HEK293 (cell line): ENCODE measurements around the gene HOXB8.

Experiments
- BCL11A ChIP-seq: fragments of 450-650 bp; formaldehyde crosslinking; IDR thresholded peaks from 2 replicates; pipeline ENCODE4 v1.5.1; 2016; ENCODE audit warnings: low read depth, missing biosample characterization, missing genetic modification characterization
- HOXA7 ChIP-seq: sonication (generic); formaldehyde crosslinking; IDR thresholded peaks from 2 replicates; pipeline ENCODE4 v1.8.1; 2022; ENCODE audit warnings: missing genetic modification reagents, borderline replicate concordance
- HOXD13 ChIP-seq: sonication (generic); formaldehyde crosslinking; IDR thresholded peaks from 2 replicates; pipeline ENCODE4 v1.8.0; 2022; ENCODE audit warnings: missing genetic modification reagents, borderline replicate concordance
- MYNN ChIP-seq: fragments of 450-650 bp; formaldehyde crosslinking; IDR thresholded peaks from 2 replicates; pipeline ENCODE4 v1.5.1; 2016; ENCODE audit warnings: missing biosample characterization, missing genetic modification characterization, borderline replicate concordance
- ZBTB20 ChIP-seq: fragments of 450-650 bp; formaldehyde crosslinking; IDR thresholded peaks from 2 replicates; pipeline ENCODE4 v1.5.1; 2016; ENCODE audit warnings: missing biosample characterization, missing genetic modification characterization
- ZBTB21 ChIP-seq: fragments of 450-650 bp; formaldehyde crosslinking; IDR thresholded peaks from 2 replicates; pipeline ENCODE4 v1.5.1; 2017; ENCODE audit warnings: missing biosample characterization, missing genetic modification characterization
- ZNF140 ChIP-seq: fragments of 450-650 bp; formaldehyde crosslinking; IDR thresholded peaks from 2 replicates; pipeline ENCODE4 v1.5.1; 2016; ENCODE audit warnings: missing biosample characterization, missing genetic modification characterization
- ZNF169 ChIP-seq: fragments of 450-650 bp; formaldehyde crosslinking; IDR thresholded peaks from 2 replicates; pipeline ENCODE4 v1.5.1; 2016; ENCODE audit warnings: missing biosample characterization, missing genetic modification characterization
- ZNF211 ChIP-seq: fragments of 450-650 bp; formaldehyde crosslinking; IDR thresholded peaks from 2 replicates; pipeline ENCODE4 v1.5.1; 2016; ENCODE audit warnings: low read depth, missing biosample characterization, missing genetic modification characterization
- ZNF221 ChIP-seq: fragments of 450-650 bp; formaldehyde crosslinking; IDR thresholded peaks from 2 replicates; pipeline ENCODE4 v1.5.1; 2017; ENCODE audit warnings: missing biosample characterization, missing genetic modification characterization, borderline replicate concordance
- ZNF266 ChIP-seq: fragments of 450-650 bp; formaldehyde crosslinking; IDR thresholded peaks from 2 replicates; pipeline ENCODE4 v1.5.1; 2016; ENCODE audit warnings: missing biosample characterization, missing genetic modification characterization, low read depth
- ZNF48 ChIP-seq: fragments of 450-650 bp; formaldehyde crosslinking; IDR thresholded peaks from 2 replicates; pipeline ENCODE4 v1.5.1; 2016; ENCODE audit warnings: missing biosample characterization, missing genetic modification characterization
- ZNF521 ChIP-seq: fragments of 450-650 bp; formaldehyde crosslinking; IDR thresholded peaks from 2 replicates; pipeline ENCODE4 v1.5.1; 2017; ENCODE audit warnings: missing biosample characterization, mild to moderate bottlenecking, missing genetic modification characterization
- ZNF558 ChIP-seq: fragments of 450-650 bp; formaldehyde crosslinking; IDR thresholded peaks from 2 replicates; pipeline ENCODE4 v1.5.1; 2016; ENCODE audit warnings: missing biosample characterization, missing genetic modification characterization
- ZNF658 ChIP-seq: fragments of 450-650 bp; formaldehyde crosslinking; IDR thresholded peaks from 2 replicates; pipeline ENCODE4; 2016; ENCODE audit warnings: missing biosample characterization, missing genetic modification characterization
- ZNF670 ChIP-seq: fragments of 450-650 bp; formaldehyde crosslinking; IDR thresholded peaks from 2 replicates; pipeline ENCODE4 v1.5.1; 2016; ENCODE audit warnings: missing biosample characterization, missing genetic modification characterization, low read depth
- ZNF837 ChIP-seq: fragments of 450-650 bp; formaldehyde crosslinking; IDR thresholded peaks from 2 replicates; pipeline ENCODE4 v1.5.1; 2016; ENCODE audit warnings: missing biosample characterization, missing genetic modification characterization
- TF ChIP-seq, protein P1 (sequence below): fragments of 450-650 bp; formaldehyde crosslinking; IDR thresholded peaks from 2 replicates; pipeline ENCODE4 v1.5.1; 2016; ENCODE audit warnings: missing biosample characterization, missing genetic modification characterization, borderline replicate concordance
- TF ChIP-seq, protein P2 (sequence below): fragments of 450-650 bp; formaldehyde crosslinking; IDR thresholded peaks from 2 replicates; pipeline ENCODE4 v1.5.1; 2016; ENCODE audit warnings: missing biosample characterization, missing genetic modification characterization
- TF ChIP-seq, protein P3 (sequence below): IDR thresholded peaks from 2 replicates; pipeline ENCODE4 v1.6.1; 2011; ENCODE audit warnings: mild to moderate bottlenecking, low read depth, low read length, borderline replicate concordance
- TF ChIP-seq, protein P4 (sequence below): fragments of 450-650 bp; formaldehyde crosslinking; conservative IDR thresholded peaks from 2 replicates; pipeline ENCODE4 v1.5.1; 2016; ENCODE audit warnings: low read depth, missing biosample characterization, missing genetic modification characterization
- TF ChIP-seq, protein P5 (sequence below): fragments of 450-650 bp; formaldehyde crosslinking; IDR thresholded peaks from 2 replicates; pipeline ENCODE4 v1.5.1; 2017; ENCODE audit warnings: missing biosample characterization, missing genetic modification characterization
- TF ChIP-seq, protein P6 (sequence below): fragments of 450-650 bp; formaldehyde crosslinking; IDR thresholded peaks from 2 replicates; pipeline ENCODE4 v1.5.1; 2017; ENCODE audit warnings: missing biosample characterization, missing genetic modification characterization

Gene HOXB8

DNA sequence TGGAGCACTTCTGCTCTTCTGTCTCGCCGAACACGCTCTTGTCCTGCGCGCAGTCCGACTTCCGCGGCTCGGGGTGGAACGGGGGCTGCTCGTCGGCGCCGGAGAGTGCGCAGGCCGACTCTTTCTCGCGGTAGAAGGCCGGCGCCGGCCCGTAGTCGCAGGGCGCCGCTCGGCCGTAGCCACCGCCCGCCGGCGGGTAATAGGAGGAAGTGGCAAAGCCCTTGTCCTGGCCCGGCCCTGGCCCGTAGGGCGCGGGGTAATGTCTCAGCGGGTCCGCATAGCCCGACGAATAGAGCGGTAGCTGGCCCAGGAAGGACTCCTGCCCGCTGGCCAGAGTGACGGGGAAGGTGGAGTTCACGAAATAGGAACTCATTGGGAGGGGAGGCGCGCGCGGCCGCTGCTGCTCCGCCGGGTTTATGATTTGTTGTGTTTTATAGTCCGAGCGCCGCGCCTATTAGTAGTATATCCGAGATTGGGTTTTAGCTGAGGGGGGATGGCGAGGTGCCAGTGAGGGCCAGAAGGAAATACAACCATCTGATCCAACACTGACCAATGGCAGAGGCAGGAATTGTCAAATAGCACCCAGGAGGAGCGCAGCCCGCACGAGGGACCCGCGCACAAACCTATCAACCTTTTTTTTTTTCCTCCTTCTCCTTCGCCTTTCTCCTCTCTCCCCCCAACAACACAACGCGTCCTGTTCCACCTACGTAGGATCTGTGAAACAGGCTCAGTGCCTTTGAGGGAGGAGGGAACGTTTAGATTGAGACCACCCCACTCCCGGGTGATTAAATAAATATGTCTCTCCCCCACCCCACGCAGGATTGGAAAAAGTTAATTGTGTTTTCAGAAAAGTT, 17.1 kb downstream of the HOXB8 start (continued):
- TF ChIP-seq, protein P1, sequence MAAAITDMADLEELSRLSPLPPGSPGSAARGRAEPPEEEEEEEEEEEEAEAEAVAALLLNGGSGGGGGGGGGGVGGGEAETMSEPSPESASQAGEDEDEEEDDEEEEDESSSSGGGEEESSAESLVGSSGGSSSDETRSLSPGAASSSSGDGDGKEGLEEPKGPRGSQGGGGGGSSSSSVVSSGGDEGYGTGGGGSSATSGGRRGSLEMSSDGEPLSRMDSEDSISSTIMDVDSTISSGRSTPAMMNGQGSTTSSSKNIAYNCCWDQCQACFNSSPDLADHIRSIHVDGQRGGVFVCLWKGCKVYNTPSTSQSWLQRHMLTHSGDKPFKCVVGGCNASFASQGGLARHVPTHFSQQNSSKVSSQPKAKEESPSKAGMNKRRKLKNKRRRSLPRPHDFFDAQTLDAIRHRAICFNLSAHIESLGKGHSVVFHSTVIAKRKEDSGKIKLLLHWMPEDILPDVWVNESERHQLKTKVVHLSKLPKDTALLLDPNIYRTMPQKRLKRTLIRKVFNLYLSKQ, result no peak
- no peak for TF ChIP-seq HOXD13 (CRISPR knock-in tag)
- TF ChIP-seq ZNF837, result 0 out of 2 replicates have a peak, but pooled peaks have one; percentile 10
- no peak for TF ChIP-seq ZNF521 (tag by site-specific recombination)
- no peak for TF ChIP-seq BCL11A
- no peak for TF ChIP-seq MYNN (tag by site-specific recombination)
- TF ChIP-seq, protein P2, sequence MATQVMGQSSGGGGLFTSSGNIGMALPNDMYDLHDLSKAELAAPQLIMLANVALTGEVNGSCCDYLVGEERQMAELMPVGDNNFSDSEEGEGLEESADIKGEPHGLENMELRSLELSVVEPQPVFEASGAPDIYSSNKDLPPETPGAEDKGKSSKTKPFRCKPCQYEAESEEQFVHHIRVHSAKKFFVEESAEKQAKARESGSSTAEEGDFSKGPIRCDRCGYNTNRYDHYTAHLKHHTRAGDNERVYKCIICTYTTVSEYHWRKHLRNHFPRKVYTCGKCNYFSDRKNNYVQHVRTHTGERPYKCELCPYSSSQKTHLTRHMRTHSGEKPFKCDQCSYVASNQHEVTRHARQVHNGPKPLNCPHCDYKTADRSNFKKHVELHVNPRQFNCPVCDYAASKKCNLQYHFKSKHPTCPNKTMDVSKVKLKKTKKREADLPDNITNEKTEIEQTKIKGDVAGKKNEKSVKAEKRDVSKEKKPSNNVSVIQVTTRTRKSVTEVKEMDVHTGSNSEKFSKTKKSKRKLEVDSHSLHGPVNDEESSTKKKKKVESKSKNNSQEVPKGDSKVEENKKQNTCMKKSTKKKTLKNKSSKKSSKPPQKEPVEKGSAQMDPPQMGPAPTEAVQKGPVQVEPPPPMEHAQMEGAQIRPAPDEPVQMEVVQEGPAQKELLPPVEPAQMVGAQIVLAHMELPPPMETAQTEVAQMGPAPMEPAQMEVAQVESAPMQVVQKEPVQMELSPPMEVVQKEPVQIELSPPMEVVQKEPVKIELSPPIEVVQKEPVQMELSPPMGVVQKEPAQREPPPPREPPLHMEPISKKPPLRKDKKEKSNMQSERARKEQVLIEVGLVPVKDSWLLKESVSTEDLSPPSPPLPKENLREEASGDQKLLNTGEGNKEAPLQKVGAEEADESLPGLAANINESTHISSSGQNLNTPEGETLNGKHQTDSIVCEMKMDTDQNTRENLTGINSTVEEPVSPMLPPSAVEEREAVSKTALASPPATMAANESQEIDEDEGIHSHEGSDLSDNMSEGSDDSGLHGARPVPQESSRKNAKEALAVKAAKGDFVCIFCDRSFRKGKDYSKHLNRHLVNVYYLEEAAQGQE (tag by site-specific recombination), result no peak
- no peak for TF ChIP-seq HOXA7 (CRISPR knock-in tag)
- peak; percentile 56; the same call in 1 of the 2 replicates for TF ChIP-seq ZBTB20
- no peak for TF ChIP-seq ZNF140 (tag by site-specific recombination)
- TF ChIP-seq ZNF658 (tag by site-specific recombination), result no peak
- TF ChIP-seq ZNF670 (tag by site-specific recombination), result no peak
- TF ChIP-seq, protein P3, sequence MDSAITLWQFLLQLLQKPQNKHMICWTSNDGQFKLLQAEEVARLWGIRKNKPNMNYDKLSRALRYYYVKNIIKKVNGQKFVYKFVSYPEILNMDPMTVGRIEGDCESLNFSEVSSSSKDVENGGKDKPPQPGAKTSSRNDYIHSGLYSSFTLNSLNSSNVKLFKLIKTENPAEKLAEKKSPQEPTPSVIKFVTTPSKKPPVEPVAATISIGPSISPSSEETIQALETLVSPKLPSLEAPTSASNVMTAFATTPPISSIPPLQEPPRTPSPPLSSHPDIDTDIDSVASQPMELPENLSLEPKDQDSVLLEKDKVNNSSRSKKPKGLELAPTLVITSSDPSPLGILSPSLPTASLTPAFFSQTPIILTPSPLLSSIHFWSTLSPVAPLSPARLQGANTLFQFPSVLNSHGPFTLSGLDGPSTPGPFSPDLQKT, result no peak
- no peak for TF ChIP-seq ZBTB21 (tag by site-specific recombination)
- TF ChIP-seq ZNF221, result no peak
- TF ChIP-seq ZNF169 (tag by site-specific recombination), result no peak
- TF ChIP-seq ZNF211 (tag by site-specific recombination), result no peak
- TF ChIP-seq ZNF48 (tag by site-specific recombination), result no peak
- TF ChIP-seq, protein P4, sequence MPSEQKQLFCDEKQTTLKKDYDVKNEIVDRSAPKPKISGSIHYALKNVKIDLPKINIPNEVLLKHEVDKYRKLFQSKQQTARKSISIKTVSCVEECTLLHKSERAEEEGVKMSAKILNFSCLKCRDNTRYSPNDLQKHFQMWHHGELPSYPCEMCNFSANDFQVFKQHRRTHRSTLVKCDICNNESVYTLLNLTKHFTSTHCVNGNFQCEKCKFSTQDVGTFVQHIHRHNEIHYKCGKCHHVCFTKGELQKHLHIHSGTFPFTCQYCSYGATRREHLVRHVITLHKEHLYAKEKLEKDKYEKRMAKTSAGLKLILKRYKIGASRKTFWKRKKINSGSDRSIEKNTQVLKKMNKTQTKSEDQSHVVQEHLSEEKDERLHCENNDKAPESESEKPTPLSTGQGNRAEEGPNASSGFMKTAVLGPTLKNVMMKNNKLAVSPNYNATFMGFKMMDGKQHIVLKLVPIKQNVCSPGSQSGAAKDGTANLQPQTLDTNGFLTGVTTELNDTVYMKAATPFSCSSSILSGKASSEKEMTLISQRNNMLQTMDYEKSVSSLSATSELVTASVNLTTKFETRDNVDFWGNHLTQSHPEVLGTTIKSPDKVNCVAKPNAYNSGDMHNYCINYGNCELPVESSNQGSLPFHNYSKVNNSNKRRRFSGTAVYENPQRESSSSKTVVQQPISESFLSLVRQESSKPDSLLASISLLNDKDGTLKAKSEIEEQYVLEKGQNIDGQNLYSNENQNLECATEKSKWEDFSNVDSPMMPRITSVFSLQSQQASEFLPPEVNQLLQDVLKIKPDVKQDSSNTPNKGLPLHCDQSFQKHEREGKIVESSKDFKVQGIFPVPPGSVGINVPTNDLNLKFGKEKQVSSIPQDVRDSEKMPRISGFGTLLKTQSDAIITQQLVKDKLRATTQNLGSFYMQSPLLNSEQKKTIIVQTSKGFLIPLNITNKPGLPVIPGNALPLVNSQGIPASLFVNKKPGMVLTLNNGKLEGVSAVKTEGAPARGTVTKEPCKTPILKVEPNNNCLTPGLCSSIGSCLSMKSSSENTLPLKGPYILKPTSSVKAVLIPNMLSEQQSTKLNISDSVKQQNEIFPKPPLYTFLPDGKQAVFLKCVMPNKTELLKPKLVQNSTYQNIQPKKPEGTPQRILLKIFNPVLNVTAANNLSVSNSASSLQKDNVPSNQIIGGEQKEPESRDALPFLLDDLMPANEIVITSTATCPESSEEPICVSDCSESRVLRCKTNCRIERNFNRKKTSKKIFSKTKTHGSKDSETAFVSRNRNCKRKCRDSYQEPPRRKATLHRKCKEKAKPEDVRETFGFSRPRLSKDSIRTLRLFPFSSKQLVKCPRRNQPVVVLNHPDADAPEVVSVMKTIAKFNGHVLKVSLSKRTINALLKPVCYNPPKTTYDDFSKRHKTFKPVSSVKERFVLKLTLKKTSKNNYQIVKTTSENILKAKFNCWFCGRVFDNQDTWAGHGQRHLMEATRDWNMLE, result no peak
- TF ChIP-seq ZNF558 (tag by site-specific recombination), result no peak
- TF ChIP-seq, protein P5, sequence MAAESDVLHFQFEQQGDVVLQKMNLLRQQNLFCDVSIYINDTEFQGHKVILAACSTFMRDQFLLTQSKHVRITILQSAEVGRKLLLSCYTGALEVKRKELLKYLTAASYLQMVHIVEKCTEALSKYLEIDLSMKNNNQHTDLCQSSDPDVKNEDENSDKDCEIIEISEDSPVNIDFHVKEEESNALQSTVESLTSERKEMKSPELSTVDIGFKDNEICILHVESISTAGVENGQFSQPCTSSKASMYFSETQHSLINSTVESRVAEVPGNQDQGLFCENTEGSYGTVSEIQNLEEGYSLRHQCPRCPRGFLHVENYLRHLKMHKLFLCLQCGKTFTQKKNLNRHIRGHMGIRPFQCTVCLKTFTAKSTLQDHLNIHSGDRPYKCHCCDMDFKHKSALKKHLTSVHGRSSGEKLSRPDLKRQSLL (tag by site-specific recombination), result no peak
- TF ChIP-seq, protein P6, sequence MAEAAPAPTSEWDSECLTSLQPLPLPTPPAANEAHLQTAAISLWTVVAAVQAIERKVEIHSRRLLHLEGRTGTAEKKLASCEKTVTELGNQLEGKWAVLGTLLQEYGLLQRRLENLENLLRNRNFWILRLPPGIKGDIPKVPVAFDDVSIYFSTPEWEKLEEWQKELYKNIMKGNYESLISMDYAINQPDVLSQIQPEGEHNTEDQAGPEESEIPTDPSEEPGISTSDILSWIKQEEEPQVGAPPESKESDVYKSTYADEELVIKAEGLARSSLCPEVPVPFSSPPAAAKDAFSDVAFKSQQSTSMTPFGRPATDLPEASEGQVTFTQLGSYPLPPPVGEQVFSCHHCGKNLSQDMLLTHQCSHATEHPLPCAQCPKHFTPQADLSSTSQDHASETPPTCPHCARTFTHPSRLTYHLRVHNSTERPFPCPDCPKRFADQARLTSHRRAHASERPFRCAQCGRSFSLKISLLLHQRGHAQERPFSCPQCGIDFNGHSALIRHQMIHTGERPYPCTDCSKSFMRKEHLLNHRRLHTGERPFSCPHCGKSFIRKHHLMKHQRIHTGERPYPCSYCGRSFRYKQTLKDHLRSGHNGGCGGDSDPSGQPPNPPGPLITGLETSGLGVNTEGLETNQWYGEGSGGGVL, result peak; percentile 40; the same call in 1 of the 2 replicates
- no peak for TF ChIP-seq ZNF266 (tag by site-specific recombination)
